LHCN-M2 (cell line): ENCODE data around the gene HTR6. TPM values are rescaled to one million over a fixed set of nuclear protein-coding genes. Genes with fewer than 3 reads are reported as not detected.
A peak's percentile ranks its signal among the peaks of the same experiment; 100 is the strongest.

Source experiments
- DNase-seq: peaks from one replicate; pipeline ENCODE4 v3.0.0-alpha.2; 2012; ENCODE audit warnings: low read depth
- total RNA-seq: library from RNA; depleted of rRNA; stranded (reverse); fragments of >200 nt; gene quantifications from 2 replicates; pipeline ENCODE4 v1.2.3, GENCODE V29; 2014

Gene HTR6
- total RNA-seq, 1 experiment from 2014 or later, result not detected

DNA sequence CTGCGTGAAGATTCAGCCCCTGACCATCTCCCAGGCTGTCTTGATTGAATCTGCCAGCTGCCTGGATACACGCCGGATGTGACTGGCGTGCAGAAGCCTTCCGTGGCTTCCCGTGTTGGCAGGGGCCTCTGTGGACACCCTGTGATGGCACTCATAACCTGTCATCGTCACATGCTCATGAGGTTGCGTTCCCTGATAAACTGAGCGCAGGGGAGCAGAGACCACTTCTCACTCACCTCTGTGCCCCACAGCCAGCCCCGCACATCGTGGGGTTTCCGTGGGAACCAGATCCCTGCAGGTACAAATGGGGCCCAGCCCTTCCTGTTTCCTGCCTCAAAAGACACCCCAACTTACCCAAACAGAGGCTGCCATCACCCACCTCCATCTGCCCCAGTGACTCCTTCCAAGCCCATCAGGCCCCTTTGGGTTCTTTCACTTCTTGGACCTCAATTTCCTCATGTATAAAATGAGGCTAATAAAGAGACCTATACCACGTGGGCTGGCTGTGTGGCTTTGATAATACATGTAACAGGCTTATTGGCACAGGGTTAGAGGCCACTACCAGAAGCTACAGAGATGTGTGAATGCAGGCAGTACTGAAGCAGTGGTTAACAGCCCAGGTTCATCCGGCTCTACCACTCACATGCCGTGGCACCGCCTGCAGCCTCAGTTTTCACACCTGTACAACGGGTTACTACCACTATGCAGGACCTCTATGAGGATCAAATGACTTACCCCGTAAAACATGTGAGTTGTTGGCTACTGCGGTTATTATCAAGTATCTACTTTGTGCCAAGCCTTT, 23.6 kb downstream of the HTR6 start:
- no peak for DNase-seq

DNA sequence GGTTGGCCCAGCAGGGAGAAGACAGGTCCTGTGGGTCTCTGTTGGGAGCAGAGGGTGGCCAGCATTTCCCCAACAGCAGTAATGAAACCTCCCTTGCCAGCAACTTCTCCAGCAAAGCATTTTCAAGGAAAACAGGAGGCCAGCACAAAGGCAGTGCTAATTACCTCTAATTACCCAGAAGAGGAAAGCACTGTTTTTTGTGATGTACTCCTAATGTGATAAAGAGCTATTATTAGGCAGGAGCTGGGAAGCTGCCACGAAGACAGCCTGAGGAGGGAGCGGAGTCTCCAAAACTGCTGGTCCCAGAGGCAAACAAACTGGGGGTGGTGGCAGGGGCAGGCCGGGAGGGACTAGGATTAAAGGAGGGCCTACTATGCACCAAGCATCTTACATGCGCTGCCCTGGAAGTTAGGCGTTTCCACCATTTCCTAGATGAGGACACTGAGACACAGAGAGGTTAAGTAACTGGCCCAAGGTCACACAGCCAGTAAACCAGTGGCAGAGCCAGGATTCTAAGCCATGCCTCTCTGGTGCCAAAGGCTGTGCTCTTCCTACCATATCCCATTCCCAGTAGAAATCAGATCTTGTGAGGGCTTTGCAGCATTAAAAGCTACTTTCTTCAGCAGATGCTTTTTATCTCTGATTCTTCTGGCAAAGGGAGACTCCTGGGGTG, 24.5 kb downstream of the HTR6 start:
- DNase-seq, result no peak

DNA sequence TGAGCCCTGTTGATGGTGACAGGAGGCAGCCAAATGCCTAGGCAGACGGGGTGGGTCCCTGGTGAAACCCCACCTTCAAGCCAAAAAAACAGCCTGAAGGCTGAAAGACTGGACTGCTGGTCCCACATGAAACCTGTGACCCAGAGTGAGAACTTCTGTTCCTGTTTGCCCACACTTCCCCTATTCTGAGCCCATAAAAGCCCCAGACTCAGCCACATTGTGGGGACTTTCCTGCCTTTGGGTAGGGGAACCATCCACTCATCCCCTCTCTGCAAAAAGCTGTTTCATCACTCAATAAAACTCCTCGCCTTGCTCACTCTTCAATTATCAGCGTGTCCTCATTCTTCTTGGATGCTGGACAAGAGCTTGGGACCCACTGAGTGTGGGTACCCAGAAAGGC, 25.2 kb downstream of the HTR6 start:
- DNase-seq, result no peak

DNA sequence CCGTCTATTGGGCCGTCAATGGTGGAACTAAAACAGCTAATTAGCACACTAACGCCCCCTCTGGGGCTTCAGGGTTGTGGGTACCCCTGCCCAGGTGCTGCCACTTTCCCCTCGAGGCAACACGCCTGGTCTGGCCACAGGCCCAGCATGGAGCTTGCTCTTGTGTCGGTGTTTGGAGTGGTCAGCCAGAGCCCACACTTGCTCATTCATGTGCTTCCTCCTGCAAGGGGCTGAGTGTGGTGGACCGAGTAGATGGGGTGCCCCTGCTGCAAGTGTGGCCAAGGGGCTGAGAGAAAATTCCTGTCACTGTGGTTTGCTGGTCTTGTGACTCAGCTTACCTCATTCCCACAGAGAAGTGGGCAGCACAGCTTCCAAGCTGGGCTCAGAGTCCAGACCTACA, 25.7 kb downstream of the HTR6 start:
- DNase-seq, result no peak

DNA sequence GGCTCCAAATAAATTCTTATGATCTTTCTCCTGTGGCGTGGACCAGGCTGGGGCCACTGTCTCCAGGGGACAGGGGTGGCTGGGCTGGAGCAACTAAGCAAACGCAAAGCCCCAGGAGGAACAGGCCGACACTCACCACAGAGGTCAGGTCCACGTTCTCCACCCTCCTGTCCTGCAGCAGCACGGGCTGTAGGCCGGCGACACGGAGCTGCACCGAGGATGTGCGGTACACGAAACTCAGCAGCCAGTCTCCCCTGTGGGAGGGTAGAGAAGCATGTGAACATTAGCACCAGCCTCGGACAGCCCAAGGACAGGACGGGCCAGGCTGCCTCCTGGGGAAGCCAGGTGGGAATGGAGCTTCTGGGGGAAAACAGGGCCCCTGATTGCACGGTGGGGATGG, 29.6 kb downstream of the HTR6 start:
- no peak for DNase-seq

DNA sequence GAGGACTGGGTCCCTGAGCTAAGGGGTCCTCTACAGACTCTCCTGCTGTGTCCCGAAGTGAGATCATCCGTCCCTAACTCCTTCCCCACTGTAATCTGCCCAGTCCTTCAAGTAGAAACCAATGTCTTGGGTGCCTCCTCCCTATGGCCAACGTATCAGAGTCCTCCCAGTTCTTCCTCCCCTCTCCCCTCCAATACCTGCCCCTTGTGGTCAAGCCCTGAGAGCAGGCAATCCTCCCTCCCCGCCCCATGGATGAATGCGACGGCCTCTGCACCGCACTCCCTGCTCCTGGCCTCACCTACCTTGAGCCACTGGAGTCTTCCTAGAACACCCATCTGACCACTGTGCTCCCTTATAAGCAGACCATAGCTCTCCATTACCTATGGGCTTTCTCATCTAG, 31.1 kb downstream of the HTR6 start:
- DNase-seq, result no peak

DNA sequence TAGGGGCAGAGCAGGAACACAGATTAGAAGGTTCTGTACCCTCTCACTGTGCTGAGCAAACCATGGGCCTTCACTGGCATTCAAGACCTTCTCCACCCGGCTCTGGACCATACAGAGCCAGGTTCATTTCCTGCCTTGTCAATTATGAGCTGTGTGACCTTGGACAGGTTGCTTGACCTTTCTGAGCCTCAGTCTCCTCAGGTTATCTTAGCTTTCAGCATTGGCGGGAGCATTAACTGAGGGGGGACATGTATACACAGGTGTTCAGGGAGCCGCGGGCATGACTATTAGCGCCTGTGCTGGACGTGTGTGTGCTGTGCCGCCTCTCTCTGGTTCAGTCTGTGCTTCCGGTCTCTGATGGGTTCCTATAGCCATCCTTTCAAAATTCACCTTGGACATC, 32.1 kb downstream of the HTR6 start:
- no peak for DNase-seq

DNA sequence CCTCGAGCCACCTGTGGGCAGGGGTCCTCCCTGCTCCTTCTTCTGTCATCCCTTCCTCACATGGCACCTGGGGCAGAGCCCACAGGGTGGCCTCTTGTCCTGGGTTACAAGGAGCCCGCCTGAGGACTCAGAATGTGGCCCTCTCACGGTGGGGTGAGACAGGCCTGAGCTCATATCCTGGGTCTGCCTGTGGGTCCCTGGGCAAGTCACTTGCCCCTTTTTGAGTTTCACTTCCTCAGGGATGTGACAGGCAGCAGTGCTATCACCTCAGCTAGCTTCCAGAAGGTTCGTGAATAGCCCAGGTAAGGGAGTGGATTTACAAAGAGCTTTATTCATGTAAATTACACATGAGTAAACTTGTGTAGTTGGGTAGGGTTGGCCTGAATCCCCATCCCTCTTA, 33.5 kb downstream of the HTR6 start:
- no peak for DNase-seq

DNA sequence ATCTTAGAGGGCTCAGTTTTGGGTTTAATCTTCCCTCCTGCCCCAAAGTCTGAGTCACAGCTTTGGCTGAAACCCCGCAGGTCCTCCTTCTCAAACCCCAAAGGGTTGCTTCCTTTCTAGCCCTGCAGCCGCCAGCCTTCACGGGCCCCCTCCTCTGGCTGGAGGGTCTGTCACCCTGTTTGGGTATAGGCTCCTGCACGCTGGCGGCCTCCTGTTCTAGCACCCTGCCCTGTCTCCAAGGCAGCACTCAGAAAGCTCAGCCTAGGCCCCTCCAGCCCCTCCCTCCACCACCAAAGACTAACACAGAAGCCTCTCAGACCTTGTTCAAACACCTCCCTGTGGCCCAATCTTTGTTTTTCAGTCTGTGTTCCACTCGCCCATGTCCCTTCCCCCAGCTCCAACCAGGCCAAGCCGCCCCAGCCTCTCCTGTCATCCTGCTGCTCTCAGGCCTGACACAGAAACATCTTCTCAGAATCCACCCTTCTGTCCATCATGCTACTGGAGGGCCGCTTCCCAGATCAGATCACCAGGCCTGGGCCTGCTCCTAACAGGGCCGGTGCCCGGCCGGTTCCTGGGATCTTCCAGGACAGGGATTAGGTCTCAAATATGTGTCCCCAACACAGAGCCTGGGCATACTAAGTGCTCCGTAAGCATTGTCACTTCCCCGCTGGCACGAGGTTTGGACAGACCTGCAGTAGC, 35.6 kb downstream of the HTR6 start:
- DNase-seq, result no peak

DNA sequence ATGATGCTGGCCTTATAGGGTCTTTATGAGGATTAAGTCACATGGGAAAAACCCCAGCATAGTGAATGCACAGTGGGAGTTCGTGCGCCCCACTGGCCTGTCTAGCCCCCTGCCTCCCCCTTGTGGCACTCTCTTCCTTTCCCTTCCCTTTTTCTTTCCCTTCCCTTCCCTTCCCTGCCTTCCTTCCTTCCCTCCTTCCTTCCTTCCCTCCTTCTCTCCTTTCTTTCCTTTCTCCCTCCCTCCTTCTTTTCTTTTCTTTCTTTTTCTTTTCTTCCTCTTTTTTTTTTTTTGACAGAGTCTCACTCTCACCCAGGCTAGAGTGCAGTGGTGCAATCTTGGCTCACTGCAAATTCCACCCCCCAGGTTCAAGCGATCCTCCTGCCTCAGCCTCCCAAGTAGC, 38.6 kb downstream of the HTR6 start:
- no peak for DNase-seq

DNA sequence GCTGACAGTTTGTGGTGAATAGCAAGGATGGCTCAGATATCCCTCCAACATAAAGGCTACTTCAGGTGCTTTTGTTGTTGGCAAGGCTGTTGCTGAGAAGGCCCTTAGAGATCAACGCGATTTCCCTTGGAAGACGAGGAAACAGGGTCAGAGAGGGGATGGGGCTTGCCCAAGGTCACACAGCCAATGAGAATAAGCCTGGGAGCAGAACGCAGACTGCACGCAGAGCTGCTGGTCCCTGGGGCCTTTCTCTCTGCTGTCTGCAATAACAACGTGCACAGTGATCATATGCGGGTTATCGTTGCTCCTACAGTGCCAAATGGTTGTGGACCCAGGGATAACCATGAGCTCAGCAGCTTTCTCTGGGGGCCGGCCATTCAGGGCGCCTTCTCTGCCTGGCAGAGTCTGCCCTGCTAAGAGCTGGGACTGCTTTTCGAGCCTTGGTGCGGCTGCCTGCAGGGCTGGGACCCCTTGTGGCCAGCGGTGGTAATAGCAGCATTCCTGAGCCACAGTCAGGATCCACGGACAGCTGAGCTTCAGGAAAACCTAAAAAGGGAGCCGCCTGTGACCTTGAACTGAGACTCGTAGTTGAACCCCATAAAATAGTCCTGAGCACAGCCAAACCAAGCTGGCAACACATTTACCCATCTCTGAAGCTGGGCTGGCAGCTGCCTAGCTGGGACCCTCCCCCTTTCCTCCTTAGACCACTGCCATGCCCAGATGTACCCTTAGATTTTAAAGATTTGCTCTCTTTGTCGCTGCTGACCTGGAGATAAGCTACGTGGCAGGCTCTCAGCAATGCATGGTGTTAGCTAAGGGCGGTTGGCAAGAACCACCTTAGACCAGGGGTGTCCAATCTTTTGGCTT, 39.8 kb downstream of the HTR6 start:
- peak; percentile 54 for DNase-seq

DNA sequence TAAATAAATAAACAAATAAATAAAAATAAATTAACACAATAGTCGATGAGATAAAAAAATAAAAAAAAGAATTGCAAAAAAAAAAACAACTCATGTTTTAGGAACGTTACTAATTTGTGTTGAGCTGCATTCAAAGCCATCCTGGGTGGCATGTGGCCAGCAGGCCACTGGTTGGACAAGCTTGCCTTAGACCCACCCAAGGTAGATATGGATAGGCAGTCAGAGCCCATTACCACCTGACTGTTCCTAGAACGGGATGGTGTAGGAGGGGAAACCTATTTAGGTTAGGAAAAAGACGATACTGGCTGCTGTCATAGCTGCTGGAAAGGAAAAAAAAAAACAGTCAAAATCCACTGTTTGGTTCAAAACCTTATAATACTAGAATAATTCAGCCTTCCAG, 40.8 kb downstream of the HTR6 start:
- no peak for DNase-seq

DNA sequence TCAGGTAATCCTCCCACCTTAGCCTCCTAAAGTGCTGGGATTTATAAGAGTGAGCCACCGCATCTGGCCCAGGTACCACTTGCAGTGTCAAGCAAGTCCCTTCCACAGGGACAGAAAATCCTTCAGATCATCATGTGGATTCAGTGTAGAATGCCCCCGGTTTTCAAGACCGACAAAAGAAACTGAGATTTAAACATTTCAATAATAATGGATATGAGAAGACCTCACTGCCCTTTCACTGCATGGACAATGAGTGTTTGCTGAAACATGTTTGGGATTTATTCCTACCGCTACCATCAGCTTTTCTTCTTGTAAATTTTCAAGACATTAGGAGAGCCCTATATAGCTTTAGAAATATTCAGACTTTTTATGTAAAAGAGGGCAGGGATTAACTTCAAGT, 41.5 kb downstream of the HTR6 start:
- no peak for DNase-seq

DNA sequence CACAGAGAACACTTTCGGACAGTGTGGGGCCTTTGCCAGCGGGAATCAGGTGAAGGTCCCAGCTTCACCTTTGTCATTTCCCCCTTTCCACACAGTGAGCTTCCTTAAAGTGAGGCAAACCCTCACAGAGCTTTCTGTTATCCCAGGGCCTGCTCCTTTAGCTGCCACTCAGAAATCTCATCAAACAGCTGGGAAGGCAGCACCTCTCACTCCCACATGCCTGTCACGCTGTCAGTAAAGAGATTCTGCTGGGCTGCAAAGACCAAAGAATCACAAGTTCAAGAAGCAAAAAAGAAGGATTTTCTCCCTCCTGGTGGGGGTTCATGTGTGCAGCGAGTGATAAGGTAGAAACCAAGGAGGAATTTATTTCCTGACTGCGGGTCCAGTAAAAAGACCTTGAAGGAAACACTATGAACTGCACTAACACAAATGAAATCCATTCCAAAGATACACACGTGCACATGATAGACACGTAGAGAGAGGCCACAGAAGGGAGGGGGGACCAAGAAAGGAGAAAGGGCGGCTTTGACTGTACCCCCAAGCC, 44.0 kb downstream of the HTR6 start:
- DNase-seq, result no peak

DNA sequence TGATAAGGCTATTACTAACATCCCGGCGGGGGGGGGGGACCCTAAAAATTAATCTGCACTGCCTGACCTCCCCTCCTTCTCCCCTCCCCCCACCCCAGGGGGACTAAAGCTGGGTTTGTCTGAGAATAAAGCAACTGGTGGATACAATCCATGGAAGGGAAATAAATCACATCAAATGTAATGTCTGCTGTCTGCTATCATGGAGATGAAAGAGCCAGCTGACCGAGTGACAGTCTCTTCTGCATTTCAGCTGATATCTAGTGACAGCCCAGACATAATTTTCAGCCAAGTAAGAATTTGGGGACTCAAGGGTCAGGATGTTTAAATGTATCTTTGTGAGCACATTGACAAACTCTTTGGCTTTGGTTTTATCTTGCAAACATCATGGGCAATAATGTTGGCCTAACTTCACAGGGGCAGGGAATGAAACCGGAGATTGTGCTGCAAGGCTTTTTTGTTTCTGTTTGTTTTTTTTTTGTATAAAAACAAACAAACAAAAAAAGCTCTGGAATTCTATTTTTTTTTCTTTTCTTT, 44.7 kb downstream of the HTR6 start:
- DNase-seq, result no peak

DNA sequence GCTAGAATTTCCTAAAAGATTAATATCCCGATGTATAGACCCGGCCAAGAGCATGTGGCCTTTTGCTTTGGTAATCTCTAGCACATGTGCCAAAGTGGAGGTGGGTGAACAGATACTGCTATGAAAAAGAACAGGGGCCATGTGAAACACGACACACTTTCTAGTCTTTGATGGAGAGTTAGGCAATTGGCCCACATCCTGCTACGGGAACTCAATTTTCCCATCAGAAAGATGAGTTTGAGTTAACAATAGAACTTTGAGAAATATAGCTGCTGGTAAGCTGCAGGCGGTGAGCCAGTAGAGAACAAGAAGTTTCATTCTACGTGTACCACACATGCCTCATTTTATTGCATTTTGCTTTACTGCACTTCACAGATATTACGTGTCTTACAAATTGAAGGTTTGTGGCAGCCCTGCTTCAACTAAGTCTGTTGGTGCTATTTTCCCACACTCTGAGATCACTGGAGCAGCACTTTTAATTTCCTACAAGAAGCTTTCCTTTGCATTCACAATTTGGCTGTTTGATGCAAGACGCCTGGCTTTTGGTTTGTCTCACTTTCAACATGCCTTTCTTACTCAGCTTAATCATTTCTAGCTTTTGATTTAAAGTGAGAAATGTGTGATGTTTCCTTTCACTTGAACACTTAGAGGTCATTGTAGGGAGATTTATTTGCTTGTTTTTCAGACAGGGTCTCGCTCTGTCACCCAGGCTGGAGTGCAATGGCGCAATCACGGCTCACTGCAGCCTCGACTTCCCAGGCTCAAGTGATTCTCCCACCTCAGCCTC, 46.3 kb downstream of the HTR6 start:
- DNase-seq, result no peak

DNA sequence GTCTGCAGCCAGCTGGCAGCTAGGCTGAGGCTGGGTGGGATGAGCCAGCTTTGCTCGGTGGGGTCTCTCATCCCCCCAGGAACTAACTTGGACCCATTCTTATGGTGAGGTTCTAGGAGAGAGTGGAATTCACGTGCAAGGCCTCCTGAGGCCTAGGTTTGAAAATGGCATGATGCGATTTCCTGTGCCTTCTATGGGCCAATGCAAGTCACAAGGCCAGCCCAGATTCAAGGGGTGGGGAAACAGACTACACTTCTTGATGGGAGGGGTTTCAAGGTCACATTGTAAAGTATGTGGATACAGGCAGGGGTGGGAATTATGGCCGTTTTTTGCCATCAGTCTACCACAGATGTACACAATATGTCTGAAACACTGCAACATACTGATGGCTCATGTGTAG, 48.3 kb downstream of the HTR6 start:
- no peak for DNase-seq

DNA sequence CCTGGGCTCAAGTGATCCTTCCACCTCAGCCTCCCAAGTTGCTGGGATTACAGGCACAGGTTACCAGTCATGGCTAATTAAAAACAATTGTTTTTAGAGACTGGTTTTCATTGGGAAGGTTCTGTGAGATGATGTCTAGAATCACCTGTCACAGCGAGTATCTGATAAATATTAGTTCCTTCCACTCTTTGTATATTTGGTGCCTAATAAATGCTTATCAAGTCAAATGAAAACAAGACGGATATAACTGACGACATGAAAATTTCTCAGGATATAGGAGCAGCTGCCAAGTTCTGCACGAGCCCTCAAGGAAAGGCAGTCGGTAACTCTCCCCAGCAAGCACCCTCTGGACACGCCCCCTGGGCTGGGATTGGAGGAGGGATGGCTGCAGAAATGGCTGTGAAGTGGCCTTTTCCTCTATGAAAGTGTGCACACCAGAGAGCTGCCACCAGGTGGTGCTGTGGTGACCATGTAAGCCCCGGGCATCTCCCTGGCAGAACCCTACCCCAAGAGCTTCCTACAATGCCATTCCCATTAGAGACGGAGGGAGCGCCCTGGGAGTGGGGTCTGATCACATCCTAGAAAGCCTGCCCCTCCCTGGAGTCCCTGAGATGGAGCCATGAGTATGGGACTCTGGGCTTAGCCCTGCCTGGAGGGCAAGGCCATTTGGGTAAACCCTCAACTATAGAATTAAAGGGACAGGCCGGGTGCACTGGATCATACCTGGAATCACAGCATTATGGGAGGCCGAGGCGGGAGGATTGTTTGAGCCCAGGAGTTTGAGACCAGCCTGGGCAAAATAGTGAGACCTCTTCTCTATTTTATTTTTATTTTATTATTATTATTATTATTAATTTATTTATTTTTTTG, 50.9 kb downstream of the HTR6 start:
- peak; percentile 93 for DNase-seq

DNA sequence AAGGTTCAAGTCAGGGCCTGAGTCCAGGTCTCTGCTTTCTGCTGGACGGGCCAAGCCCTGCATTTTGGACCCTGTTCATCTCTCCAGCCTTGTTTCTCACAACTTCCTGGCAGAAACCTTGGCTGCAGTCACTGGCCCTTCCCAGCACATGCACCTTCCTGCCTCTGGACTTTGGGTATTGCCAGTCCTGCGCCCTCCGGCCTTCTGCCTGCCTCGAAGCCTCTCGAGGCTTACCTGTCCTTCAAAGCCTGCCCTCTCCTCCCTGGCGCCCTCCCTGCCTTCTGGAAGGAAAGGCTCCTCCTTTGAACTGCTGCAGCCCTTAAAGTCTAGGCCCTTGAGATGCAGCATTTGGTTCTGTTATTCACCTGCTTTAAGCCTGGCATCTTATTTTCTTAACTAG, 52.8 kb downstream of the HTR6 start:
- no peak for DNase-seq
